ENCODE measurements around the gene ARMC2. TPM values are rescaled to one million over a fixed set of nuclear protein-coding genes. Genes with fewer than 3 reads are reported as not detected.

The ARMC2 gene
- total RNA-seq, 2 experiments from 2014 or later: 2.6 to 8.4 TPM

GRCh38 chr6:108987156-108987555, 138.9 kb downstream of the ARMC2 start:
- Histone ChIP-seq H3K9me3 (ENCODE audit: low read length) (no peaks in the 10 kb centered on the region), H3K79me2 (ENCODE audit: insufficient read depth, low read depth, low read length) (no peaks in the 10 kb centered on the region), H3K36me3 (ENCODE audit: insufficient read depth, low read length) (peaks cover 10% of the 10 kb centered on the region), H3K4me2 (ENCODE audit: low read length) (no peak overlapping the region), H3K9me2 (ENCODE audit: insufficient read depth, low read length) (no peaks in the 10 kb centered on the region), H3K4me1 (ENCODE audit: insufficient read depth, low read length, poor library complexity, severe bottlenecking) (no peaks in the 10 kb centered on the region), H2AFZ (ENCODE audit: low read length) (no peak overlapping the region), H4K20me1 (ENCODE audit: insufficient read depth, low read length) (no peaks in the 10 kb centered on the region), H3K27ac (ENCODE audit: low read depth, low read length, poor library complexity, severe bottlenecking) (no peak overlapping the region), H3K4me3 (ENCODE audit: low read depth, low read length, poor library complexity, severe bottlenecking) (no peak overlapping the region)
- TF ChIP-seq CTCF (conservative IDR thresholded peaks at IDR 0.05; ENCODE audit: low read length) (no peak), EZH2phosphoT487 (IDR thresholded peaks at IDR 0.05; ENCODE audit: borderline replicate concordance, low read depth, low read length) (no peak)
- intact Hi-C loops (cut with micrococcal nuclease; ENCODE audit: unreplicated experiment): no loop called here
- CTCF ChIA-PET (ENCODE audit: unreplicated experiment): no interaction called here
- DNase-seq (ENCODE audit: low spot score): no peak
- BruUV-seq (replicated peaks): no TSS peak
- POLR2A ChIA-PET: interaction anchor here (0.6 to 1.5 kb wide), 5 partner anchors 23 to 390 kb away, joined by 3 to 8 read pairs (median 4); no protein-coding TSS in a partner anchor

GRCh38 chr6:108988296-108988695, 140.1 kb downstream of the ARMC2 start:
- Histone ChIP-seq H3K9me2 (ENCODE audit: insufficient read depth, low read length) (no peaks in the 10 kb centered on the region), H3K4me1 (ENCODE audit: insufficient read depth, low read length, poor library complexity, severe bottlenecking) (no peaks in the 10 kb centered on the region), H3K4me3 (ENCODE audit: low read depth, low read length, poor library complexity, severe bottlenecking) (no peak overlapping the region), H3K4me2 (ENCODE audit: low read length) (no peak overlapping the region), H3K36me3 (ENCODE audit: insufficient read depth, low read length) (peaks cover 10% of the 10 kb centered on the region), H2AFZ (ENCODE audit: low read length) (no peak overlapping the region), H3K79me2 (ENCODE audit: insufficient read depth, low read depth, low read length) (no peaks in the 10 kb centered on the region), H3K9me3 (ENCODE audit: low read length) (no peaks in the 10 kb centered on the region), H3K27ac (ENCODE audit: low read depth, low read length, poor library complexity, severe bottlenecking) (no peak overlapping the region), H4K20me1 (ENCODE audit: insufficient read depth, low read length) (no peaks in the 10 kb centered on the region)
- BruUV-seq (replicated peaks): no TSS peak
- DNase-seq (ENCODE audit: low spot score): no peak
- intact Hi-C loops (cut with micrococcal nuclease; ENCODE audit: unreplicated experiment): no loop called here
- TF ChIP-seq CTCF (conservative IDR thresholded peaks at IDR 0.05; ENCODE audit: low read length) (no peak), EZH2phosphoT487 (IDR thresholded peaks at IDR 0.05; ENCODE audit: borderline replicate concordance, low read depth, low read length) (no peak)
- ChIA-PET CTCF (ENCODE audit: unreplicated experiment) (no interaction called here), POLR2A (interaction anchor here (0.7 to 0.8 kb wide), 2 partner anchors 8 to 186 kb away, joined by 3 to 4 read pairs; no protein-coding TSS in a partner anchor)

GRCh38 chr6:108988765-108989164, 140.5 kb downstream of the ARMC2 start:
- Histone ChIP-seq H3K4me2 (ENCODE audit: low read length) (no peak overlapping the region), H2AFZ (ENCODE audit: low read length) (no peak overlapping the region), H4K20me1 (ENCODE audit: insufficient read depth, low read length) (no peaks in the 10 kb centered on the region), H3K27ac (ENCODE audit: low read depth, low read length, poor library complexity, severe bottlenecking) (no peak overlapping the region), H3K36me3 (ENCODE audit: insufficient read depth, low read length) (peaks cover 10% of the 10 kb centered on the region), H3K9me3 (ENCODE audit: low read length) (no peaks in the 10 kb centered on the region), H3K4me3 (ENCODE audit: low read depth, low read length, poor library complexity, severe bottlenecking) (no peak overlapping the region), H3K9me2 (ENCODE audit: insufficient read depth, low read length) (no peaks in the 10 kb centered on the region), H3K4me1 (ENCODE audit: insufficient read depth, low read length, poor library complexity, severe bottlenecking) (no peaks in the 10 kb centered on the region), H3K79me2 (ENCODE audit: insufficient read depth, low read depth, low read length) (no peaks in the 10 kb centered on the region)
- no peak for TF ChIP-seq EZH2phosphoT487 (IDR thresholded peaks at IDR 0.05; ENCODE audit: borderline replicate concordance, low read depth, low read length)
- no peak for TF ChIP-seq CTCF (conservative IDR thresholded peaks at IDR 0.05; ENCODE audit: low read length)
- CTCF ChIA-PET (ENCODE audit: unreplicated experiment): no interaction called here
- POLR2A ChIA-PET: no interaction called here
- intact Hi-C loops (cut with micrococcal nuclease; ENCODE audit: unreplicated experiment): no loop called here
- BruUV-seq (replicated peaks): no TSS peak
- DNase-seq (ENCODE audit: low spot score): no peak

All from OCI-LY7 (cell line).